ENCODE data around the gene ABHD3.
"Not testable (repeated sequence)": the region's sequence is repeated elsewhere in the genome, so short reads cannot be mapped to it uniquely, and the experiment has no call there.

ABHD3 gene, protein sequence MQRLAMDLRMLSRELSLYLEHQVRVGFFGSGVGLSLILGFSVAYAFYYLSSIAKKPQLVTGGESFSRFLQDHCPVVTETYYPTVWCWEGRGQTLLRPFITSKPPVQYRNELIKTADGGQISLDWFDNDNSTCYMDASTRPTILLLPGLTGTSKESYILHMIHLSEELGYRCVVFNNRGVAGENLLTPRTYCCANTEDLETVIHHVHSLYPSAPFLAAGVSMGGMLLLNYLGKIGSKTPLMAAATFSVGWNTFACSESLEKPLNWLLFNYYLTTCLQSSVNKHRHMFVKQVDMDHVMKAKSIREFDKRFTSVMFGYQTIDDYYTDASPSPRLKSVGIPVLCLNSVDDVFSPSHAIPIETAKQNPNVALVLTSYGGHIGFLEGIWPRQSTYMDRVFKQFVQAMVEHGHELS
- total RNA-seq, result 28.8 to 63.9 (median 46.5) reads per million in 4 experiments

GRCh38 chr18:21704603-21705364, at the start of gene ABHD3:
Gene ABHD3 (minus strand): TSS chr18:21704774. CDS start chr18:21704665, 109 bp downstream.
- DNase-seq, result peak; percentile 86

DNA sequence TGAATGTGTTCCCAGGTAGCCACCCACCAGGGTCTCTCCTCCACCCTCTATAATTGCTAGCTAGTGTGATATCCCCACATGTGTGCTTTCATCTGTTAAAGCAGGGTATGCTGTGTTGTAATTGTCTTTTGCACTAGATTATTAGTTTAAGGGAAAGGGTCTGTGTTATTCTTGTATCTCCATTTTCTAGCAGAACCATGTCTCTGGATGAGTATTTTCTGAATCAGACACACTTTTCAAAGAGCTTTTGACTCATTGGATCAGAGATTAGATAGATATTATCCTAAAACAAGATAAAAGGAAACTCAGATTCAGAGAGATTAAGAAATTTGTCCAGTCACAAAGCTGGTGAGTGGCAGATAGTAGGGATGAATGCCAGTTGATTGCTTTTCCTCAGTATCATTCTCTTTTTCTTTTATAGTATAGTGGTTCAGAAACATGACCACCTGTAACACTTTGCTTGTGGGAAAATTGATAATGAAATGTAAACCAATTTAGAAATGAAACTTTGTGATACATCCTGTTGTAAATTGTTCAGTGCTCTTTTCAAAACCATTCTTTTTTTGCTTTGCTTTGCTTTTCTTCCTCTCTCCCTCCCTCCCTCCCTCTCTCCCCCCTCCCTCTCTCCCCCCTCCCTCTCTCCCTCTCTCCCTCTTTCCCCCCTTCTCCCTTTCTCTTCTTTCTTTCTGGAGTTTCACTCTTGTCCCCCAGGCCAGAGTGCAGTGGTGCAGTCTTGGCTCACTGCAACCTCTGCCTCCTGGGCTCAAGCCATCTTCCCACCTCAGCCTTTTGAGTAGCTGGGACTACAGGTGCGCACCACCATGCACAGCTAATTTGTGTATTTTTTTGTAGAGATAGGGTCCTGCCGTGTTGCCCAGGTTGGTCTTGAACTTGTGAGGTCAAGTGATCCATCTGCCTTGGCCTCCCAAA, 43.5 kb upstream of the ABHD3 start:
- DNase-seq, result no peak

DNA sequence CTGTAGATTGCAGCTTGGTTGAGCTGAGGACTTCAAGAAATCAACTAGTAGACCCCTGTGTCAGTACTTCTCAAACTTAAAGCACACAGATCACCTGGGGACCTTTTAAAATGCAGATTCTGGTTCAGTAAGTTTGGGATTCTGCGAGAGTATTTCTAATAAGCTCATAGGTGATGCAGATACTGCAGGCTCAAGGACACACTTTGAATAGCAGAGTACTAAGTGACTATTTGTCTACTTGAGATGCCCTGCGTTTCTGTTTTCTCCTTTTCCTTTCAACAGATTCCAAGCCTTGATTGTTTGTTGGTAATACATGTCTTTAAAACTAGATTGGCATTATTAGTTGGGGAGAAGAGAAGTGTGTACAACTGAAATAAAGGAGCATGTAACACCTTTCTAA, 42.7 kb upstream of the ABHD3 start:
- DNase-seq, result no peak

- no peak for DNase-seq
Measured at GRCh38 chr18:21745231-21745630, 40.7 kb upstream of the ABHD3 start.

DNA sequence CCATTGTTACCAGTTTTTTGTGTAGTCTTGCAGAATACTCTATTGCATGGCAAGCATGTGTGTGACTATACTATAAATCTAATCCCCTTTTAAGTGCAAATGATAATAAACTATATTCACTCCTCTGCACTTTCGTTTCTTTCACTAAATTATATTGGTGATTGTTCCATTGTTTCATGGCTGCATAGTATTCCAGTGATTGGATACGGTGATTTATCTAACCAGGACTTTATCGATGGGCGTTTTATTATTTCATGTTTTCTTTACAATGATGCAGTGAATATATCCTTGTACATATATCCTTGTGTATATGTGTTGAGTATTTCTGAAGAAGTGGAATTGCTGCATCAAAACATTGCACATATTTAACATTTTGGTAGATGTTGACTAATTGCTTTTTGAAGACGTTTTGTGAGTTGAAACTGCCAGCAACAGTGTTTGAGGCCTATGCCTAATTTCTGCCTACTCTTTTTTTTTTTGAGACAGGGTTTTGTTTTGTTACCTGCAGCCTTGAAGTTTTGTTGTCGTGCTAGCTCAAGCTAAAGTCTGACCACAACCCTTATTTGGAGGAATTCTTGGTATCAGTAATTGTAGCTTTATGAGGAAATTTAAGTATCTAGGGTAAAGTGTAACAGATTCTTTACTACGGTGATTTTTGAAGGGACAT, 38.7 kb upstream of the ABHD3 start:
- no peak for DNase-seq

GRCh38 chr18:21742315-21742687, 37.7 kb upstream of the ABHD3 start:
- DNase-seq, result no peak

- DNase-seq, result no peak
Measured at GRCh38 chr18:21741562-21742314, 37.2 kb upstream of the ABHD3 start.

DNA sequence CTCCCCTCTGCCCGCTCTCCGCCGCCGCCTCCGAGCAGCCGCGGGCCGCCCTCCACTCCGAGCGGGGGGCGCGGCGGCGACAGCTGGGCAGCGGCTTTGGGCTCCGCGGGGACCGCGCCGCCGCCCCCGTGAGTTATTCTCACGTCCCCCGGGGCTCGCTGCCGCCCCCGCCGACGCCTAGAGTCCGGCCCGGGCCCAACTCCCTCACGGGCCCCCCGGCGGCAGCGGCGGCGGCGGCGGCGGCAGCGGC, 36.7 kb upstream of the ABHD3 start:
- peak; percentile 32 for DNase-seq

GRCh38 chr18:21740538-21741311, 36.2 kb upstream of the ABHD3 start, which contains the start of gene MIB1:
Gene MIB1 (plus strand): TSS chr18:21740792. CDS start chr18:21741584, 792 bp downstream.
- DNase-seq, result peak; percentile 99

DNA sequence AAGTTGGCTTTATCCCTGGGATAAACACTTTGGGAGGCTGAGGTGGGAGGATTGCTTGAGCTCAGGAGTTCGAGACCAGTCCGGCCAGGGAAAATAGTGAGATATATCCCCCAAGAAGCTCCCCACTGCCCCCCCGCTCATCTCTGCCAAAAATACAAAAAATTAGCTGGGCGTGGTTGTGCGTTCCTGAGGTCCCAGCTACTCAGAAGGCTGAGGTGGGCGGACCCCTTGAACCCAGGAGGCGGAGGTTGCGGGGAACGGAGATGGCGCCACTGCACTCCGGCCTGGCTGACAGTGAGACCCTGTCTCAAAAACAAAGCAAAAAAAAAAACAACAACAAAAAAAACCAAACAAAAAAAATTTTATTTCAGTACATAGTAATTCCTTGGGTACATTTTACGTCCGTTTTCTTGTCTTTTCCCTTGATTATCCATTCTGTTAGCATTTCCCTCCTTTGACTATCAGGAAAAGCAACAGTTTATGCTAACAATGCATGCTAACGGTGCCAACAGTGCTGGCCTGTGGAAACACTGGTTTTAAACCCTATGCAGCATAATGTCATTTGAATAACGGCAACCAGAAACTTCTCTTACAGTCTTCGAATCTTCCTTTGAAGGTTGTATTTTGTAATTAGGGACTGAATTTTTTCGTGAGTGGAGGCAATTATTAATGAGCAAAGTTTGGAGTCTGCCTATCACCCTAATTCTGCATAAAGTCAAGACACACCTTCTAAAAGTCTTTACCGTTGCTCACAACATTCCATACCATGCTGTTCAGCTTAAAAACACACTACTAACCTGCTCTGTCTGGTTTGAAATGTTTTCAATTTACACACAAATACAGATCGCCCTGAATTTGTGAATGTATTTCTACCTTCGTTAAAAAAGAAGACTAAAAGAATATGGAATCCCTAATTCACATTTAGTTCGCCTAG, 35.3 kb upstream of the ABHD3 start:
- no peak for DNase-seq

DNA sequence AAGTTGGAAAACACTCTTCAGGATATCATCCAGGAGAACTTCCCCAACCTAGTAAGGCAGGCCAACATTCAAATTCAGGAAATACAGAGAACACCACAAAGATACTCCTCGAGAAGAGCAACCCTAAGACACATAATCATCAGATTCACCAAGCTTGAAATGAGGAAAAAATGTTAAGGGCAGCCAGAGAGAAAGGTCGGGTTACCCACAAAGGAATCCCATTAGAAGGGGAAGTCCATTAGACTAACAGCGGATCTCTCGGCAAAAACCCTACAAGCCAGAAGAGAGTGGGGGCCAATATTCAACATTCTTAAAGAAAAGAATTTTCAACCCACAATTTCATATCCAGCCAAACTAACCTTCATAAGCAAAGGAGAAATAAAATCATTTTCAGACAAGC, 32.4 kb upstream of the ABHD3 start:
- DNase-seq, result not testable (repeated sequence)

DNA sequence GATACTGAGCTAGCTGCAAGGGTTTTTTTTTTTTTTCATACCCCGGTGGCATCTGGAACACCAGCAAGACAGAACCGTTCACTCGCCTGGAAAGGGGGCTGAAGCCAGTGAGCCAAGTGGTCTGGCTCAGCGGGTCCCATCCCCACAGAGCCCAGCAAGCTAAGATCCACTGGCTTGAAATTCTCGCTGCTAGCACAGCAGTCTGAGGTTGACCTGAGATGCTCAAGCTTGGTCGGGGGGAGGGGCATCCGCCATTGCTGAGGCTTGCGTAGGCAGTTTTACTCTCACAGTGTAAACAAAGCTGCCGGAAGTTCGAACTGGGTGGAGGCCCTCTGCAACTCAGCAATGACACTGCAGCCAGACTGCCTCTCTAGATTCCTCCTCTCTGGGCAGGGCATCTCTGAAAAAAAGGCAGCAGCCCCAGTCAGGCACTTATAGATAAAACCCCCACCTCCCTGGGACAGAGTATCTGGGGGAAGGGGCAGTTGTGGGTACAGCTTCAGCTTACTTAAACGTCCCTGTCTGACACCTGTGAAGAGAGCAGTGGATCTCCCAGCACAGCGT, 31.0 kb upstream of the ABHD3 start:
- DNase-seq, result no peak

DNA sequence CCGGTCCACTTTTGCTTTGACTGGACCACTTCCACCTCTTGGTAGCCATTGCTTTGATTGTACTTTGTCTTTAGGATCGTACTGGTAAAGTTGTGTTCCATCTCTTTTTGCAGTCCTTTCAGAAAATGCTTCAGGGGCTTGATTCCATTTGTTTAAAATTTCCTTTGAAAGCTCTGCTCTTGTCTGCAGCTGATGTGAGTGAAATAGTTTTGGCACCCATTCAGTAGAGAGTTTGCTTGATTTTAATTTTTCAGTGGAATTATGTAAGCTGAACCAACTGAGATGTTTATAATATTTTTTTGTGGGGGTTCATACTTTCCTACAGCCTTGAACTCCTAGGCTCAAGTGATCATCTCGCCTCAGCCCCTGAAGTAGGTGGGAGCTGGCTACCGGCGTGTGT, 28.4 kb upstream of the ABHD3 start:
- DNase-seq, result no peak

DNA sequence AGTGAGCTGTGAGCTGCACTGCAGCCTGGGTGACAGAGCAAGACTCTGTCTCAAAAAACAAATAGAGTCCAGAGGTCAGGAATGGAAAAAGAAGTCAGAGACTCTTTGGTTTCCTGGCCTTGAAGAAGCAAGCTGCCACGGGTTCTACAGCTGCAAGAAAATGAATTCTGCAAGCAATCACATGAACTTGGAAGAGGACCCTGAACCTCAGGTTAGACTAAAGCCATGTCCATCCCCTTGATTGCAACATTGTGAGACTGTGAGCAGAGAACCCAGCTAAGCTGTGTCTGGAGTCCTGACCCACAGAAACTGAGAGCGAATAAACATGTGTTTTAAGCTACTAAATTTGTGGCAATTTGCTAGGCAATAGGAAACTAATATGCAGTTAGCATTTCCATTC, 23.1 kb upstream of the ABHD3 start:
- DNase-seq, result no peak

DNA sequence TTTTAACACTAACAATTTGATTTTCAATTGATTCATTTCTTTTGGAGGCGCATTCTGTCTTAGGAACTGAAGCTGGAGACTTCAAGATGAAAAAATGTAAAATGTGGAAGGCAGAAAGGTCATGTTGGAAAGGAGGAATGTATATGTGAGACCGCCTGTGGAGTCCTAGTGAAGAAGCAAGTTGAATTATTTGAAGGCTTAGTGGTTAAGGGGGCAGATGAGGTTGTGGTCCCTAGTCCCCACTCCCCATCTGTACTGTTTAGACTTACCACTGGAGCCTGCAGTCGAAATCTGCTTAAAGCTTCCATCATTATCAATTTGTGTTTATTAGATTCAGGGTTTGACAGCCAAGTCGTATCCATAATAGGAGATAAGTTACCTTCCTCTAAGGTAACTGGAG, 20.6 kb upstream of the ABHD3 start:
- no peak for DNase-seq

GRCh38 chr18:21722687-21723086, 18.1 kb upstream of the ABHD3 start:
- no peak for DNase-seq

DNA sequence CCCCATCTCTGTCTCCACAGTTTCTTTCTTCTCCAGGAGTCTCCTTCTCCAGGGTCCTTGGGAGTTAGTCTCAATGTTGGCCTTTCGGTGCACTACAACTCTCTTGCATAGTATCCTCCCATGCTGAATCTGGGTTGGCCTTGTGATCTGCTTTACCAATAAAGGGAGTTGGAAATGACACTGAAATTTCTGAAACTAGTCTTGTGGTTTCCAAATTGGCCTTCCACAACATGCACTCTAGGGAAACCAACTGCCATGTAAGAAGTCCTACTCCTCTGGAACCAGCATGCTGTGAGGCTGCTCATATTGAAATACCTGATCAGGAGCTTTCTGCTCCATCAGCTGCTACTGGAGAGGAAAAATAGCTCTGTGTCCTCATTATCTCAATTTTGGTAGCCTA, 9.9 kb upstream of the ABHD3 start:
- no peak for DNase-seq

DNA sequence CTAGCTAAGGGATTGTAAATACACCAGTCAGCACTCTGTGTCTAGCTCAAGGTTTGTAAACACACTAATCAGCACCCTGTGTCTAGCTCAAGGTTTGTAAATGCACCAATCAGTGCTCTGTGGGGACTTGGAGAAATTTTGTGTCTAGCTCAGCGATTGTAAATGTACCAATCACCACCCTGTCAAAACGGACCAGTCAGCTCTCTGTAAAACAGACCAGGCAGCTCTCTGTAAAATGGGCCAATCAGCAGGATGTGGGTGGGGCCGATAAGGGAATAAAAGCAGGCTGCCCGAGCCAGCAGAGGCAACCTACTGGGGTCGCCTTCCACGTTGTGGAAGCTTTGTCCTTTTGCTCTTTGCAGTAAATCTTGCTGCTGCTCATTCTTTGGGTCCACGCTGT, 2.6 kb upstream of the ABHD3 start:
- not testable (repeated sequence) for DNase-seq

- DNase-seq, result no peak
Measured at GRCh38 chr18:21706386-21706865, 1.9 kb upstream of the ABHD3 start.

All from effector CD8-positive, alpha-beta T cell (primary cell).